GM10266 (cell line): ENCODE data around the gene OPTN.

Experiments
- DNase-seq: peaks from one replicate; pipeline ENCODE4 v3.0.0; 2012; ENCODE audit errors: extremely low spot score
- CTCF ChIP-seq: IDR thresholded peaks from 2 replicates; pipeline ENCODE4 v1.5.1; 2012; ENCODE audit warnings: mild to moderate bottlenecking, low read depth; ENCODE audit not compliant: control insufficient read depth, insufficient read depth; ENCODE audit errors: missing control alignments

Gene OPTN

GRCh38 chr10:13120786-13121499, 21.0 kb downstream of the OPTN start:
- no peak for DNase-seq
- no peak for TF ChIP-seq CTCF

GRCh38 chr10:13121500-13121854, 21.5 kb downstream of the OPTN start:
- TF ChIP-seq CTCF, result no peak
- no peak for DNase-seq

DNA sequence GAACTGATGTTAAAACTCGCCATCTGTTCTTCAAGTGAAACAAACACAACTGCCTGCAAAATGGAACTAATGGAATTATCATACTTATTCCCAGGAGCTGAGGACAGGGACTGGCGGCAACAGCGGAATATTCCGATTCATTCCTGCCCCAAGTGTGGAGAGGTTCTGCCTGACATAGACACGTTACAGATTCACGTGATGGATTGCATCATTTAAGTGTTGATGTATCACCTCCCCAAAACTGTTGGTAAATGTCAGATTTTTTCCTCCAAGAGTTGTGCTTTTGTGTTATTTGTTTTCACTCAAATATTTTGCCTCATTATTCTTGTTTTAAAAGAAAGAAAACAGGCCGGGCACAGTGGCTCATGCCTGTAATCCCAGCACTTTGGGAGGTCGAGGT, 36.7 kb downstream of the OPTN start:
- DNase-seq, result no peak
- no peak for TF ChIP-seq CTCF

- DNase-seq, result no peak
Observed at GRCh38 chr10:13139150-13139549, 39.2 kb downstream of the OPTN start.

GRCh38 chr10:13139676-13140075, 39.7 kb downstream of the OPTN start:
- DNase-seq, result no peak
- no peak for TF ChIP-seq CTCF

More at GRCh38 chr10:13139150-13139549, 39.2 kb downstream of the OPTN start:
- no peak for TF ChIP-seq CTCF

DNA sequence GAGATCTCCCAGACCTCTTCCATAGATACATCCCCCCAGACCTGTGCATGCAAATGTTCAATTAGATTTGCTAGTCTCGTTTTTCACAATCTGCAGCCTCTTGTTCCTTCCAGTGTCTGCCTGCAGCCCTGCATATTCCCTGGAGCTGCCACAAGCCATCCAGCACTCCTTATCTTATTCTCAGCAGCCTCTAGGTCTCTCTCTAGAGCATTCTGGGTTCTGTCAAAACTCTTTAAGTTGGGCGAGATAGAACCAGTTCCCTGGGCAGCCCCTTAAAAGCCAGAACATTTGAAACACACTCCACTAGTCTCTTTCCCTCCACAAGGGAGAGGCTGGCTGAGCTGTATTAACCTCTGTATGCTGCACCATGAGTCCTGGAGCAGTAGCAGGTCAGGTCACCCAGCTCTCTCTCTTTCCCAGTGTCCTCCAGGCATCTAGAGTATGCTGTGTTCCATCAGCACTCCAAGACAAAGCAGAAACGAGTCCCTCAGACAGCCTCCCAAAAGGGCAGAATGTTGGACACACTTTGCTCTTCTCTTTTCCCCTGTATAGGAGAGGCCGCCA, 40.7 kb downstream of the OPTN start:
- DNase-seq, result no peak
- TF ChIP-seq CTCF, result no peak

GRCh38 chr10:13143766-13144165, 43.8 kb downstream of the OPTN start:
- TF ChIP-seq CTCF, result no peak

More at GRCh38 chr10:13143766-13144165, 43.8 kb downstream of the OPTN start:
- no peak for DNase-seq
